Lower lobe of right lung (tissue), 2 donors: ENCODE data around the gene SSTR4. TPM values are rescaled to one million over a fixed set of nuclear protein-coding genes. Genes with fewer than 3 reads are reported as not detected.

Experiments
- ATAC-seq, 2 donors: fragments of 200-7000 bp; cut with Tn5 transposase; one replicate each; pipeline ENCODE4 v1.9.1; 2020 to 2022; ENCODE audit warnings: mild to moderate bottlenecking in 2 of 2, moderate library complexity in 2 of 2
- DNase-seq: peaks from one replicate; pipeline ENCODE4 v3.0.0-alpha.2; 2020
- H3K27ac ChIP-seq: fragments of 200-600 bp; one replicate; pipeline ENCODE4 v1.8.0; 2022
- H3K27me3 ChIP-seq: fragments of 200-600 bp; one replicate; pipeline ENCODE4 v1.8.0; 2022; ENCODE audit warnings: low read depth
- H3K36me3 ChIP-seq: fragments of 200-600 bp; one replicate; pipeline ENCODE4 v1.8.0; 2022; ENCODE audit warnings: mild to moderate bottlenecking
- H3K4me1 ChIP-seq: fragments of 200-600 bp; one replicate; pipeline ENCODE4 v1.8.0; 2022
- H3K4me3 ChIP-seq: fragments of 200-600 bp; one replicate; pipeline ENCODE4 v1.8.0; 2022; ENCODE audit warnings: mild to moderate bottlenecking
- H3K9me3 ChIP-seq: fragments of 200-600 bp; one replicate; pipeline ENCODE4 v1.8.0; 2022
- intact Hi-C: fragments of 100-400 bp; cut with DNase I; formaldehyde crosslinking; loops from one replicate; pipeline ENCODE4 v1.11.0; 2022
- total RNA-seq: library from RNA; stranded (reverse); fragmentation: NEBNext Ultra II Directional; extraction: Animal tissue kit (Norgen Biotek cat#: 25700); gene quantifications from one replicate; pipeline ENCODE4 v1.2.1, GENCODE V29; 2021
- TF ChIP-seq, protein P1 (sequence below): fragments of 200-600 bp; IDR thresholded peaks from one replicate; pipeline ENCODE4 v1.8.0; 2022; ENCODE audit warnings: antibody characterized with exemption, mild to moderate bottlenecking
- donor health status: DM: no; HTN: yes; CAD: no; lungs with severe emphysema.

Gene SSTR4
- total RNA-seq, 1 donor from 2014 or later = 0.35 TPM

DNA sequence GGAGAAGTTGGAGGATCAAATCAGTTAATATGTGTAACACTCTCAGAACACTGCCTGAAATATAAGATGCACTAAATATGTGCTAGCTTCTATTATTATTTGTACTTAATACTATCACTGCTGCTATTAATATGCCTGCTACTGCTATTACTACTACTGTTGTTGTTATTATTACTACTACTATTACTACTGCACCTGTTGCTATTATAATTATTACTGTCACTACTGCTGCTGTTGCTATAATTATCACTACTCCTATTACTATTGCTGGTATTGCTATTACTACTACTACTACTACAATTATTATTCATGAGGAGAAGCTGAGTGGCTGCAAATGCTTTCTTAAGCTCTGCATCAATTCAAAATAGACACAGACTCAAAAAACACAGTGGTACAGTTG lies 16.7 kb upstream of the SSTR4 start:
- Histone ChIP-seq H3K36me3 (no peaks in the 10 kb centered on the region), H3K27ac (no peak overlapping the region), H3K4me1 (no peaks in the 10 kb centered on the region), H3K4me3 (no peak overlapping the region), H3K27me3 (no peaks in the 10 kb centered on the region), H3K9me3 (no peaks in the 10 kb centered on the region)
- intact Hi-C loops = no loop called here
- TF ChIP-seq, protein P1, sequence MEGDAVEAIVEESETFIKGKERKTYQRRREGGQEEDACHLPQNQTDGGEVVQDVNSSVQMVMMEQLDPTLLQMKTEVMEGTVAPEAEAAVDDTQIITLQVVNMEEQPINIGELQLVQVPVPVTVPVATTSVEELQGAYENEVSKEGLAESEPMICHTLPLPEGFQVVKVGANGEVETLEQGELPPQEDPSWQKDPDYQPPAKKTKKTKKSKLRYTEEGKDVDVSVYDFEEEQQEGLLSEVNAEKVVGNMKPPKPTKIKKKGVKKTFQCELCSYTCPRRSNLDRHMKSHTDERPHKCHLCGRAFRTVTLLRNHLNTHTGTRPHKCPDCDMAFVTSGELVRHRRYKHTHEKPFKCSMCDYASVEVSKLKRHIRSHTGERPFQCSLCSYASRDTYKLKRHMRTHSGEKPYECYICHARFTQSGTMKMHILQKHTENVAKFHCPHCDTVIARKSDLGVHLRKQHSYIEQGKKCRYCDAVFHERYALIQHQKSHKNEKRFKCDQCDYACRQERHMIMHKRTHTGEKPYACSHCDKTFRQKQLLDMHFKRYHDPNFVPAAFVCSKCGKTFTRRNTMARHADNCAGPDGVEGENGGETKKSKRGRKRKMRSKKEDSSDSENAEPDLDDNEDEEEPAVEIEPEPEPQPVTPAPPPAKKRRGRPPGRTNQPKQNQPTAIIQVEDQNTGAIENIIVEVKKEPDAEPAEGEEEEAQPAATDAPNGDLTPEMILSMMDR = no peak
- ATAC-seq (no peak), DNase-seq (no peak)

- H3K4me1 ChIP-seq = no peaks in the 10 kb centered on the region
- no peak overlapping the region for H3K27ac ChIP-seq
- H3K27me3 ChIP-seq = no peaks in the 10 kb centered on the region
- TF ChIP-seq, protein P1 = no peak
- H3K4me3 ChIP-seq = no peak overlapping the region
- H3K9me3 ChIP-seq = no peaks in the 10 kb centered on the region
- DNase-seq (no peak), ATAC-seq (no peak)
- intact Hi-C loops = no loop called here
- H3K36me3 ChIP-seq = no peaks in the 10 kb centered on the region
Measured at GRCh38 chr20:23018941-23019340, 16.2 kb upstream of the SSTR4 start.

GRCh38 chr20:23019403-23019802 lies 15.7 kb upstream of the SSTR4 start:
- H3K27ac ChIP-seq = no peak overlapping the region
- intact Hi-C loops = no loop called here
- no peaks in the 10 kb centered on the region for H3K4me1 ChIP-seq
- TF ChIP-seq, protein P1 = no peak
- no peaks in the 10 kb centered on the region for H3K27me3 ChIP-seq
- H3K36me3 ChIP-seq = no peaks in the 10 kb centered on the region
- DNase-seq (no peak), ATAC-seq (no peak)
- no peaks in the 10 kb centered on the region for H3K9me3 ChIP-seq
- no peak overlapping the region for H3K4me3 ChIP-seq

- intact Hi-C loops = no loop called here
- DNase-seq (no peak), ATAC-seq (no peak)
- TF ChIP-seq, protein P1 = no peak
- H3K27me3 ChIP-seq = no peaks in the 10 kb centered on the region
- no peak overlapping the region for H3K4me3 ChIP-seq
- H3K9me3 ChIP-seq = no peaks in the 10 kb centered on the region
- H3K27ac ChIP-seq = no peak overlapping the region
- peaks cover 5% of the 10 kb centered on the region for H3K4me1 ChIP-seq
- no peaks in the 10 kb centered on the region for H3K36me3 ChIP-seq
Measured at GRCh38 chr20:23020230-23021018, 14.7 kb upstream of the SSTR4 start.

GRCh38 chr20:23021541-23021940 lies 13.6 kb upstream of the SSTR4 start:
- TF ChIP-seq, protein P1 = no peak
- Histone ChIP-seq H3K9me3 (no peaks in the 10 kb centered on the region), H3K4me1 (peaks cover 11% of the 10 kb centered on the region), H3K4me3 (no peak overlapping the region), H3K36me3 (no peaks in the 10 kb centered on the region), H3K27me3 (no peaks in the 10 kb centered on the region), H3K27ac (no peak overlapping the region)
- DNase-seq = no peak
- intact Hi-C loops = no loop called here
- ATAC-seq = no peak
